ENCODE results near the gene RAB8B. TPM values are rescaled to one million over a fixed set of nuclear protein-coding genes. Genes with fewer than 3 reads are reported as not detected.

Gene RAB8B
- total and polyA plus RNA-seq, 9 of the 15 experiments (the other 6 are each of a cell fraction or from before 2014, with no cell fraction given) = 7.8 to 32.1 (median 24.2) TPM

DNA sequence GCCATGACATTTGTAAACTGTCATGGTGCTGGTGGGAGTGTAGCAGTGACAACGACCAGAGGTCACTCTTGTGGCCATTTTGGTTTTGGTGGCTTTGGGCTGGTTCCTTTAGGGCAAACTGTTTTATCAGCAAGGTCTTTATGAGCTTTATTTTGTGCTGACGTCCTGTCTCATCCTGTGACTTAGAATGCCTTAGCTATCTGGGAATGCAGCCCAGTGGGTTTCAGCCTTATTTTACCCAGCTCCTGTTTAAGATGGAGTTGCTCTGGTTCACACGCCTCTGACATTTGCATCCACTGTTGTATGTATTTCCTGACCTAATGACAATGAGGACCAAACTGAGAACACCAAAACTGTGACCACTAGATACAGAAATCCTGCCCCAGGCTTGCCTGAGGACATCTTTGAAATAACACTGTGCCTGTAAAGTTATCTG lies 37.6 kb downstream of the RAB8B start (continued):
- TF ChIP-seq, protein P1, sequence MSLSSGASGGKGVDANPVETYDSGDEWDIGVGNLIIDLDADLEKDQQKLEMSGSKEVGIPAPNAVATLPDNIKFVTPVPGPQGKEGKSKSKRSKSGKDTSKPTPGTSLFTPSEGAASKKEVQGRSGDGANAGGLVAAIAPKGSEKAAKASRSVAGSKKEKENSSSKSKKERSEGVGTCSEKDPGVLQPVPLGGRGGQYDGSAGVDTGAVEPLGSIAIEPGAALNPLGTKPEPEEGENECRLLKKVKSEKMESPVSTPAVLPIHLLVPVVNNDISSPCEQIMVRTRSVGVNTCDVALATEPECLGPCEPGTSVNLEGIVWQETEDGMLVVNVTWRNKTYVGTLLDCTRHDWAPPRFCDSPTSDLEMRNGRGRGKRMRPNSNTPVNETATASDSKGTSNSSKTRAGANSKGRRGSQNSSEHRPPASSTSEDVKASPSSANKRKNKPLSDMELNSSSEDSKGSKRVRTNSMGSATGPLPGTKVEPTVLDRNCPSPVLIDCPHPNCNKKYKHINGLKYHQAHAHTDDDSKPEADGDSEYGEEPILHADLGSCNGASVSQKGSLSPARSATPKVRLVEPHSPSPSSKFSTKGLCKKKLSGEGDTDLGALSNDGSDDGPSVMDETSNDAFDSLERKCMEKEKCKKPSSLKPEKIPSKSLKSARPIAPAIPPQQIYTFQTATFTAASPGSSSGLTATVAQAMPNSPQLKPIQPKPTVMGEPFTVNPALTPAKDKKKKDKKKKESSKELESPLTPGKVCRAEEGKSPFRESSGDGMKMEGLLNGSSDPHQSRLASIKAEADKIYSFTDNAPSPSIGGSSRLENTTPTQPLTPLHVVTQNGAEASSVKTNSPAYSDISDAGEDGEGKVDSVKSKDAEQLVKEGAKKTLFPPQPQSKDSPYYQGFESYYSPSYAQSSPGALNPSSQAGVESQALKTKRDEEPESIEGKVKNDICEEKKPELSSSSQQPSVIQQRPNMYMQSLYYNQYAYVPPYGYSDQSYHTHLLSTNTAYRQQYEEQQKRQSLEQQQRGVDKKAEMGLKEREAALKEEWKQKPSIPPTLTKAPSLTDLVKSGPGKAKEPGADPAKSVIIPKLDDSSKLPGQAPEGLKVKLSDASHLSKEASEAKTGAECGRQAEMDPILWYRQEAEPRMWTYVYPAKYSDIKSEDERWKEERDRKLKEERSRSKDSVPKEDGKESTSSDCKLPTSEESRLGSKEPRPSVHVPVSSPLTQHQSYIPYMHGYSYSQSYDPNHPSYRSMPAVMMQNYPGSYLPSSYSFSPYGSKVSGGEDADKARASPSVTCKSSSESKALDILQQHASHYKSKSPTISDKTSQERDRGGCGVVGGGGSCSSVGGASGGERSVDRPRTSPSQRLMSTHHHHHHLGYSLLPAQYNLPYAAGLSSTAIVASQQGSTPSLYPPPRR (CRISPR knock-in tag; IDR thresholded peaks at IDR 0.05; ENCODE audit: borderline replicate concordance) = no peak
- TF ChIP-seq BACH1 (tag; IDR thresholded peaks at IDR 0.05) = peak; percentile 97
- no peak for TF ChIP-seq CHD4 (IDR thresholded peaks at IDR 0.05; ENCODE audit: insufficient read depth, insufficient replicate concordance, low read depth, low read length, poor library complexity, severe bottlenecking)
- TF ChIP-seq ARID2 (IDR thresholded peaks at IDR 0.05) = no peak
- peak; percentile 99 for TF ChIP-seq DMBX1 (CRISPR knock-in tag; IDR thresholded peaks at IDR 0.05; ENCODE audit: borderline replicate concordance)
- no peak for TF ChIP-seq MCM5 (IDR thresholded peaks at IDR 0.05; ENCODE audit: low read depth)
- TF ChIP-seq, protein P2, sequence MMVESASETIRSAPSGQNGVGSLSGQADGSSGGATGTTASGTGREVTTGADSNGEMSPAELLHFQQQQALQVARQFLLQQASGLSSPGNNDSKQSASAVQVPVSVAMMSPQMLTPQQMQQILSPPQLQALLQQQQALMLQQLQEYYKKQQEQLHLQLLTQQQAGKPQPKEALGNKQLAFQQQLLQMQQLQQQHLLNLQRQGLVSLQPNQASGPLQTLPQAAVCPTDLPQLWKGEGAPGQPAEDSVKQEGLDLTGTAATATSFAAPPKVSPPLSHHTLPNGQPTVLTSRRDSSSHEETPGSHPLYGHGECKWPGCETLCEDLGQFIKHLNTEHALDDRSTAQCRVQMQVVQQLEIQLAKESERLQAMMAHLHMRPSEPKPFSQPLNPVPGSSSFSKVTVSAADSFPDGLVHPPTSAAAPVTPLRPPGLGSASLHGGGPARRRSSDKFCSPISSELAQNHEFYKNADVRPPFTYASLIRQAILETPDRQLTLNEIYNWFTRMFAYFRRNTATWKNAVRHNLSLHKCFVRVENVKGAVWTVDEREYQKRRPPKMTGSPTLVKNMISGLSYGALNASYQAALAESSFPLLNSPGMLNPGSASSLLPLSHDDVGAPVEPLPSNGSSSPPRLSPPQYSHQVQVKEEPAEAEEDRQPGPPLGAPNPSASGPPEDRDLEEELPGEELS (CRISPR knock-in tag; IDR thresholded peaks at IDR 0.05; ENCODE audit: borderline replicate concordance) = no peak
- no peak for TF ChIP-seq BDP1 (IDR thresholded peaks at IDR 0.05; ENCODE audit: insufficient read depth, insufficient read length)
- TF ChIP-seq NR4A1 (CRISPR knock-in tag; IDR thresholded peaks at IDR 0.05) = peak; percentile 97
- TF ChIP-seq NR4A1 (tag; IDR thresholded peaks at IDR 0.05) = peak; percentile 99
- TF ChIP-seq ZNF239 (CRISPR knock-in tag; IDR thresholded peaks at IDR 0.05) = peak; percentile 88
- TF ChIP-seq COPS2 (conservative IDR thresholded peaks at IDR 0.05) = no peak
- TF ChIP-seq CBX1 (IDR thresholded peaks at IDR 0.05; ENCODE audit: low read depth) = no peak
- TF ChIP-seq, protein P3, sequence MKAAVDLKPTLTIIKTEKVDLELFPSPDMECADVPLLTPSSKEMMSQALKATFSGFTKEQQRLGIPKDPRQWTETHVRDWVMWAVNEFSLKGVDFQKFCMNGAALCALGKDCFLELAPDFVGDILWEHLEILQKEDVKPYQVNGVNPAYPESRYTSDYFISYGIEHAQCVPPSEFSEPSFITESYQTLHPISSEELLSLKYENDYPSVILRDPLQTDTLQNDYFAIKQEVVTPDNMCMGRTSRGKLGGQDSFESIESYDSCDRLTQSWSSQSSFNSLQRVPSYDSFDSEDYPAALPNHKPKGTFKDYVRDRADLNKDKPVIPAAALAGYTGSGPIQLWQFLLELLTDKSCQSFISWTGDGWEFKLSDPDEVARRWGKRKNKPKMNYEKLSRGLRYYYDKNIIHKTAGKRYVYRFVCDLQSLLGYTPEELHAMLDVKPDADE (conservative IDR thresholded peaks at IDR 0.05; ENCODE audit: control insufficient read depth, low read depth, low read length) = no peak
- no peak for TF ChIP-seq RBM25 (IDR thresholded peaks at IDR 0.05; ENCODE audit: low read depth, low read length, severe bottlenecking)
- no peak for TF ChIP-seq CREB1 (IDR thresholded peaks at IDR 0.05)
- no peak for TF ChIP-seq CREB1 (CRISPR knock-in tag; IDR thresholded peaks at IDR 0.05)
- no peak for TF ChIP-seq SIN3A (IDR thresholded peaks at IDR 0.05; ENCODE audit: borderline replicate concordance in 2 of 2, control insufficient read depth in 1 of 2, low read depth in 2 of 2, low read length in 2 of 2)
